ENCODE measurements around the gene CLOCK. TPM values are rescaled to one million over a fixed set of nuclear protein-coding genes. Genes with fewer than 3 reads are reported as not detected.

The CLOCK gene
- total and polyA plus RNA-seq, 7 donors: 5.9 to 54.1 (median 23.5) TPM

DNA sequence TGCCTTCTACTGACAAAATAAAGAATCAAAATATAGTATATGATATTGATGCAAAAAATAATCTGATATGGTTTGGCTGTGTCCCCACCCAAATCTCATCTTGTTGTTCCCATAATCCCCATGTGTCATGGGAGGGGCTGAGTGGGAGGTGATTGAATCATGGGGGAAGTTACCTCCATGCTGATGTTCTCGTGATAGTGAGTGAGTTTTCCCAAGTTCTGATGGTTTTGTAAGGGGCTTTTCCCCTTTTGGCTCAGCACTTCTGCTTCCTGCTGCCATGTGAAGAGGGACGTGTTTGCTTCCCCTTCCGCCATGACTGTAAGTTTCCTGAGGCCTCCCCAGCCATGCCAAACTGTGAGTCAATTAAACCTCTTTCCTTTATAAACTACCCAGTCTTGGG is 80.7 kb downstream of the CLOCK start:
- H3K27me3 ChIP-seq (ENCODE audit: insufficient read depth in 3 of 3, low read length in 2 of 3): no peaks in the 10 kb centered on the region
- no peak for DNase-seq
- peaks cover 2 to 79% of the 10 kb centered on the region in 2 donors for H3K36me3 ChIP-seq (ENCODE audit: insufficient read depth in 1 of 2, low read depth in 1 of 2)
- H3K27ac ChIP-seq: no peak overlapping the region
- H3K9me3 ChIP-seq: no peaks in the 10 kb centered on the region
- intact Hi-C loops (cut with DNase I): no loop called here
- TF ChIP-seq, protein P1, sequence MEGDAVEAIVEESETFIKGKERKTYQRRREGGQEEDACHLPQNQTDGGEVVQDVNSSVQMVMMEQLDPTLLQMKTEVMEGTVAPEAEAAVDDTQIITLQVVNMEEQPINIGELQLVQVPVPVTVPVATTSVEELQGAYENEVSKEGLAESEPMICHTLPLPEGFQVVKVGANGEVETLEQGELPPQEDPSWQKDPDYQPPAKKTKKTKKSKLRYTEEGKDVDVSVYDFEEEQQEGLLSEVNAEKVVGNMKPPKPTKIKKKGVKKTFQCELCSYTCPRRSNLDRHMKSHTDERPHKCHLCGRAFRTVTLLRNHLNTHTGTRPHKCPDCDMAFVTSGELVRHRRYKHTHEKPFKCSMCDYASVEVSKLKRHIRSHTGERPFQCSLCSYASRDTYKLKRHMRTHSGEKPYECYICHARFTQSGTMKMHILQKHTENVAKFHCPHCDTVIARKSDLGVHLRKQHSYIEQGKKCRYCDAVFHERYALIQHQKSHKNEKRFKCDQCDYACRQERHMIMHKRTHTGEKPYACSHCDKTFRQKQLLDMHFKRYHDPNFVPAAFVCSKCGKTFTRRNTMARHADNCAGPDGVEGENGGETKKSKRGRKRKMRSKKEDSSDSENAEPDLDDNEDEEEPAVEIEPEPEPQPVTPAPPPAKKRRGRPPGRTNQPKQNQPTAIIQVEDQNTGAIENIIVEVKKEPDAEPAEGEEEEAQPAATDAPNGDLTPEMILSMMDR (IDR thresholded peaks at IDR 0.05): no peak
- H3K4me3 ChIP-seq: no peak overlapping the region
- WGBS, 3 donors: 94 to 98% (median 95%) methylated on average over 3 of the region's 3 CpGs
- no peak for ATAC-seq
- H3K4me1 ChIP-seq: no peaks in the 10 kb centered on the region

DNA sequence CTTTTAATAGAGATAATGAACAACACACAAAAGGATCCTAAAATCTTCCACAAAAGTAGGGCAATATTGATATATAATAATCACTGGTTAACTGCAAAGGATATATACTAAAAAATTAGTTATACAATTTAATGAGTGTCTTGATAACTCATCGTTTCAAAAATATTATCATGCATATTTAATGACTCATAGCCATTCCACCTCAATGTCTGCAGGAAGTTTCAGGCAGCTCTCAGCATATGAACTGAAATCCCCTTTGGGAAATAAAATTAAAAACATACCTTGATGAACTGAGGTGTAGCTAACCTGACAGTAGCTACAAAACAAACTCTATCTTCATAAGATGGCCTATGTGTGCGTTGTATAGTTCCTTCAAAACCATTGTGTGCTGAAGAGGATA is 88.1 kb downstream of the CLOCK start:
- H3K36me3 ChIP-seq (ENCODE audit: insufficient read depth in 1 of 2, low read depth in 1 of 2): peaks cover 0 to 72% of the 10 kb centered on the region in 2 donors
- no peak overlapping the region for H3K27ac ChIP-seq
- H3K27me3 ChIP-seq (ENCODE audit: insufficient read depth in 3 of 3, low read length in 2 of 3): no peaks in the 10 kb centered on the region
- TF ChIP-seq, protein P1 (IDR thresholded peaks at IDR 0.05): no peak
- intact Hi-C loops (cut with DNase I): no loop called here
- no peak for ATAC-seq
- DNase-seq: no peak
- H3K4me3 ChIP-seq: no peak overlapping the region
- no peaks in the 10 kb centered on the region for H3K4me1 ChIP-seq
- 84 to 90% (median 85%) methylated on average over 2 of the region's 2 CpGs for WGBS, 3 donors
- H3K9me3 ChIP-seq: no peaks in the 10 kb centered on the region

DNA sequence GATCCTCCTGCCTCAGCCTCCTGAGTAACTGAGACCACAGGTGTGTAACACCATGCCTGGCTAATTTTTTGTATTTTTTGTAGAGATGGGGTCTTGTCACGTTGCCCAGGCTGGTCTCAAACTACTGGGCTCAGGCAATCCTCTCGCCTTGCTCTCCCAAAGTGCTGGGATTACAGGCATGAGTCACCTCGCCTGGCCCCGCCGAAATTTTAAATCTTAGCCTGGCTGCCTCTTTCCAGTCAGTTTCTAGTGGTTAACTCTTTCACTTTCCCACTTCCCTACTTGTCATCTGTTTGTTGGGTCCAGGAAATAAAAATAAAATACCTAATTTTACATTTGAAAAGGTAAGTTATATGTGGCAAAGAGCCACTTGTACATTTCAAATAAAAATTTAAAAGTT is 88.5 kb downstream of the CLOCK start:
- peaks cover 0 to 72% of the 10 kb centered on the region in 2 donors for H3K36me3 ChIP-seq (ENCODE audit: insufficient read depth in 1 of 2, low read depth in 1 of 2)
- intact Hi-C loops (cut with DNase I): no loop called here
- no peaks in the 10 kb centered on the region for H3K27me3 ChIP-seq (ENCODE audit: insufficient read depth in 3 of 3, low read length in 2 of 3)
- DNase-seq (no peak), ATAC-seq (no peak)
- no peak overlapping the region for H3K27ac ChIP-seq
- H3K4me3 ChIP-seq: no peak overlapping the region
- H3K9me3 ChIP-seq: no peaks in the 10 kb centered on the region
- WGBS, 3 donors: 62 to 85% (median 68%) methylated on average over 5 of the region's 5 CpGs
- no peaks in the 10 kb centered on the region for H3K4me1 ChIP-seq
- TF ChIP-seq, protein P1 (IDR thresholded peaks at IDR 0.05): no peak

DNA sequence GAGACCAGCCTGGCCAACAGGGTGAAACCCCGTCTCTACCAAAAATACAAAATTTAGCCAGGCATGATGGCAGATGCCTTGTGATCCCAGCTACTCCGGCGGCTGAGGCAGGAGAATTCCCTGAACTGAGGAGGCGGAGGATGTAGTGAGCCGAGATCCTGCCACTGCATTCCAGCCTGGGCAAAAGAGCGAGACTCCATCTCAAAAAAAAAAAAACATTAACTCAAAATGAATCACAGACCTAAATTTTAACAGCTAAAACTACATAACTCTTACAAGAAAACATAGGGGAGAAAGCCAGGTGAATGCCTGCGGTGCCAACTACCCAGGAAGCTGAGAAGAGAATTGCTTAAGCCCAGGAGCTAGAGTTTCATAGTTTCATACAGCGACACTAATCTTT is 96.1 kb downstream of the CLOCK start:
- no peak for ATAC-seq
- no peak overlapping the region for H3K27ac ChIP-seq
- H3K27me3 ChIP-seq (ENCODE audit: insufficient read depth in 3 of 3, low read length in 2 of 3): no peaks in the 10 kb centered on the region
- no peak for DNase-seq
- intact Hi-C loops (cut with DNase I): no loop called here
- peaks cover 4 to 86% of the 10 kb centered on the region in 2 donors for H3K36me3 ChIP-seq (ENCODE audit: insufficient read depth in 1 of 2, low read depth in 1 of 2)
- no peak overlapping the region for H3K4me3 ChIP-seq
- TF ChIP-seq, protein P1 (IDR thresholded peaks at IDR 0.05): no peak
- H3K9me3 ChIP-seq: no peaks in the 10 kb centered on the region
- H3K4me1 ChIP-seq: no peaks in the 10 kb centered on the region
- WGBS, 3 donors: 84 to 85% (median 84%) methylated on average over 8 of the region's 8 CpGs

DNA sequence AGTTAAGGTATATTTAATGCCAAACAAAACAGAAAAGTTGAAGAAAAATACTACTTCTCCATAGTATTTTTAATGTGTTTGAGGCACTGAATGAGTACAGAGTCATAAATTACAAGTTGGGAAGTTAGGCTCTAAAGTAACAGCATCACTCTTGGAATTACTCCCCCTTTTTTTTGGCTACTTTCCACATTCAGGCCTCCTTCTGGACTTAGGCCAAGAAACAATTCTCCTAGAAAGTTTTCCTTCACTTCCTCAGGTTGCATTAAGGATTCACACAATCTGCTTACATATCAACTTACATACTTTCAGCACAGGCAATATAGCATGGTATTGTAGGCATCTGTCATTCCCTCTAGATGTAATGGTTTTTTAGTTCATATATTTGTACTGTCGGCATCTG is 98.9 kb downstream of the CLOCK start:
- peaks cover 6 to 80% of the 10 kb centered on the region in 2 donors for H3K36me3 ChIP-seq (ENCODE audit: insufficient read depth in 1 of 2, low read depth in 1 of 2)
- intact Hi-C loops (cut with DNase I): loop anchor here in 1 of 2 donors (10.0 kb wide), 1 partner anchor 427 kb away; no protein-coding TSS in a partner anchor
- ATAC-seq (no peak), DNase-seq (no peak)
- TF ChIP-seq, protein P1 (IDR thresholded peaks at IDR 0.05): no peak
- WGBS, 3 donors: 55 to 74% (median 57%) methylated on average over 1 of the region's 1 CpG
- H3K9me3 ChIP-seq: no peaks in the 10 kb centered on the region
- no peaks in the 10 kb centered on the region for H3K27me3 ChIP-seq (ENCODE audit: insufficient read depth in 3 of 3, low read length in 2 of 3)
- H3K4me3 ChIP-seq: no peak overlapping the region
- H3K4me1 ChIP-seq: no peaks in the 10 kb centered on the region
- H3K27ac ChIP-seq: no peak overlapping the region
